WTC11 (cell line): ENCODE data around the gene NCS1. TPM values are rescaled to one million over a fixed set of nuclear protein-coding genes. Genes with fewer than 3 reads are reported as not detected.

Source experiments
- ATAC-seq: fragments of 200-7000 bp; cut with Tn5 transposase; 2 replicates; pipeline ENCODE4 v1.10.0; 2021; ENCODE audit warnings: mild to moderate bottlenecking, moderate library complexity
- CTCF ChIA-PET: fragments of 300-600 bp; sonication (Branson Sonifier 250); formaldehyde crosslinking; loops from one replicate; lab custom pipeline; 2021; ENCODE audit warnings: antibody characterized with exemption; lab: Charles Lee
- POLR2A ChIA-PET: fragments of 350-600 bp; sonication (Branson Sonifier 250); formaldehyde crosslinking; loops from one replicate; lab custom pipeline; 2021; ENCODE audit warnings: antibody characterized with exemption; lab: Charles Lee
- DNase-seq: peaks from one replicate; pipeline ENCODE4 v3.0.0; 2021; ENCODE audit warnings: low spot score
- H3K27ac Mint-ChIP-seq: 2 replicates; pipeline ENCODE4 v1.8.0; 2021; ENCODE audit warnings: mixed read lengths
- H3K27me3 Mint-ChIP-seq: 2 replicates; pipeline ENCODE4 v1.8.0; 2021; ENCODE audit warnings: low read depth, mild to moderate bottlenecking, moderate library complexity, mixed read lengths
- H3K36me3 Mint-ChIP-seq: 2 replicates; pipeline ENCODE4 v1.8.0; 2021; ENCODE audit warnings: mixed read lengths
- H3K4me1 Mint-ChIP-seq: 2 replicates; pipeline ENCODE4 v1.8.0; 2022; ENCODE audit warnings: mixed read lengths
- H3K4me3 Mint-ChIP-seq: 2 replicates; pipeline ENCODE4 v1.8.0; 2021; ENCODE audit warnings: mild to moderate bottlenecking, moderate library complexity, mixed read lengths
- H3K9me3 Mint-ChIP-seq: 2 replicates; pipeline ENCODE4 v1.8.0; 2021; ENCODE audit warnings: mixed read lengths
- ATF1 ChIP-seq: sonication (generic); formaldehyde crosslinking; IDR thresholded peaks from 2 replicates; pipeline ENCODE4 v1.8.1; 2023; ENCODE audit warnings: mild to moderate bottlenecking, moderate library complexity, missing genetic modification reagents
- ETV6 ChIP-seq: sonication (generic); formaldehyde crosslinking; IDR thresholded peaks from 2 replicates; pipeline ENCODE4 v1.8.1; 2022; ENCODE audit warnings: mild to moderate bottlenecking, missing genetic modification reagents
- GTF2I ChIP-seq: fragments of 250-450 bp; sonication (Bioruptor Pico); conservative IDR thresholded peaks from 2 replicates; pipeline ENCODE4 v1.4.0; 2021; ENCODE audit warnings: mild to moderate bottlenecking
- IRF2 ChIP-seq: sonication (generic); formaldehyde crosslinking; IDR thresholded peaks from 2 replicates; pipeline ENCODE4 v1.8.0; 2022; ENCODE audit warnings: low read depth, missing genetic modification reagents, borderline replicate concordance
- MYBL2 ChIP-seq: sonication (generic); formaldehyde crosslinking; IDR thresholded peaks from 2 replicates; pipeline ENCODE4 v1.8.1; 2023; ENCODE audit warnings: mild to moderate bottlenecking, moderate library complexity, missing genetic modification reagents
- NFATC4 ChIP-seq: fragments of 250-450 bp; sonication (Bioruptor Pico); IDR thresholded peaks from 2 replicates; pipeline ENCODE4 v1.9.0; 2021; ENCODE audit warnings: mild to moderate bottlenecking
- NR2C2 ChIP-seq: sonication (generic); formaldehyde crosslinking; IDR thresholded peaks from 2 replicates; pipeline ENCODE4 v1.8.0; 2022; ENCODE audit warnings: mild to moderate bottlenecking, missing genetic modification reagents
- SMAD4 ChIP-seq: sonication (generic); formaldehyde crosslinking; IDR thresholded peaks from 2 replicates; pipeline ENCODE4 v1.8.0; 2022; ENCODE audit warnings: mild to moderate bottlenecking, missing genetic modification reagents
- TCF7 ChIP-seq: sonication (generic); formaldehyde crosslinking; IDR thresholded peaks from 2 replicates; pipeline ENCODE4 v1.8.0; 2022; ENCODE audit warnings: mild to moderate bottlenecking, low read depth, missing genetic modification reagents, moderate library complexity
- TEAD1 ChIP-seq: sonication (generic); formaldehyde crosslinking; IDR thresholded peaks from 2 replicates; pipeline ENCODE4 v1.8.0; 2022; ENCODE audit warnings: mild to moderate bottlenecking, missing genetic modification reagents
- TP53 ChIP-seq: sonication (generic); formaldehyde crosslinking; IDR thresholded peaks from 2 replicates; pipeline ENCODE4 v1.8.1; 2023; ENCODE audit warnings: mild to moderate bottlenecking, missing genetic modification reagents
- ZBTB43 ChIP-seq: sonication (generic); formaldehyde crosslinking; IDR thresholded peaks from 2 replicates; pipeline ENCODE4 v1.8.1; 2023; ENCODE audit warnings: mild to moderate bottlenecking, missing genetic modification reagents
- ZNF232 ChIP-seq: sonication (generic); formaldehyde crosslinking; IDR thresholded peaks from 2 replicates; pipeline ENCODE4 v1.8.0; 2022; ENCODE audit warnings: mild to moderate bottlenecking, missing genetic modification reagents
- total RNA-seq: library from RNA; stranded (reverse); gene quantifications from 3 replicates; pipeline ENCODE4 v1.2.3, GENCODE V29; 2021
- TF ChIP-seq, protein P1 (sequence below): sonication (generic); formaldehyde crosslinking; IDR thresholded peaks from 2 replicates; pipeline ENCODE4 v1.8.0; 2023; ENCODE audit warnings: mild to moderate bottlenecking, missing genetic modification reagents
- TF ChIP-seq, protein P2 (sequence below): sonication (generic); formaldehyde crosslinking; IDR thresholded peaks from 2 replicates; pipeline ENCODE4 v1.8.0; 2022; ENCODE audit warnings: mild to moderate bottlenecking, missing genetic modification reagents
- TF ChIP-seq, protein P3 (sequence below): fragments of 250-450 bp; sonication (Bioruptor Pico); IDR thresholded peaks from 2 replicates; pipeline ENCODE4 v1.9.0; 2021; ENCODE audit warnings: mild to moderate bottlenecking, borderline replicate concordance

NCS1 gene
- total RNA-seq, 1 experiment from 2014 or later = 32.4 TPM

- TF ChIP-seq, protein P1, sequence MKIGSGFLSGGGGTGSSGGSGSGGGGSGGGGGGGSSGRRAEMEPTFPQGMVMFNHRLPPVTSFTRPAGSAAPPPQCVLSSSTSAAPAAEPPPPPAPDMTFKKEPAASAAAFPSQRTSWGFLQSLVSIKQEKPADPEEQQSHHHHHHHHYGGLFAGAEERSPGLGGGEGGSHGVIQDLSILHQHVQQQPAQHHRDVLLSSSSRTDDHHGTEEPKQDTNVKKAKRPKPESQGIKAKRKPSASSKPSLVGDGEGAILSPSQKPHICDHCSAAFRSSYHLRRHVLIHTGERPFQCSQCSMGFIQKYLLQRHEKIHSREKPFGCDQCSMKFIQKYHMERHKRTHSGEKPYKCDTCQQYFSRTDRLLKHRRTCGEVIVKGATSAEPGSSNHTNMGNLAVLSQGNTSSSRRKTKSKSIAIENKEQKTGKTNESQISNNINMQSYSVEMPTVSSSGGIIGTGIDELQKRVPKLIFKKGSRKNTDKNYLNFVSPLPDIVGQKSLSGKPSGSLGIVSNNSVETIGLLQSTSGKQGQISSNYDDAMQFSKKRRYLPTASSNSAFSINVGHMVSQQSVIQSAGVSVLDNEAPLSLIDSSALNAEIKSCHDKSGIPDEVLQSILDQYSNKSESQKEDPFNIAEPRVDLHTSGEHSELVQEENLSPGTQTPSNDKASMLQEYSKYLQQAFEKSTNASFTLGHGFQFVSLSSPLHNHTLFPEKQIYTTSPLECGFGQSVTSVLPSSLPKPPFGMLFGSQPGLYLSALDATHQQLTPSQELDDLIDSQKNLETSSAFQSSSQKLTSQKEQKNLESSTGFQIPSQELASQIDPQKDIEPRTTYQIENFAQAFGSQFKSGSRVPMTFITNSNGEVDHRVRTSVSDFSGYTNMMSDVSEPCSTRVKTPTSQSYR (CRISPR knock-in tag) = no peak
- TF ChIP-seq, protein P2, sequence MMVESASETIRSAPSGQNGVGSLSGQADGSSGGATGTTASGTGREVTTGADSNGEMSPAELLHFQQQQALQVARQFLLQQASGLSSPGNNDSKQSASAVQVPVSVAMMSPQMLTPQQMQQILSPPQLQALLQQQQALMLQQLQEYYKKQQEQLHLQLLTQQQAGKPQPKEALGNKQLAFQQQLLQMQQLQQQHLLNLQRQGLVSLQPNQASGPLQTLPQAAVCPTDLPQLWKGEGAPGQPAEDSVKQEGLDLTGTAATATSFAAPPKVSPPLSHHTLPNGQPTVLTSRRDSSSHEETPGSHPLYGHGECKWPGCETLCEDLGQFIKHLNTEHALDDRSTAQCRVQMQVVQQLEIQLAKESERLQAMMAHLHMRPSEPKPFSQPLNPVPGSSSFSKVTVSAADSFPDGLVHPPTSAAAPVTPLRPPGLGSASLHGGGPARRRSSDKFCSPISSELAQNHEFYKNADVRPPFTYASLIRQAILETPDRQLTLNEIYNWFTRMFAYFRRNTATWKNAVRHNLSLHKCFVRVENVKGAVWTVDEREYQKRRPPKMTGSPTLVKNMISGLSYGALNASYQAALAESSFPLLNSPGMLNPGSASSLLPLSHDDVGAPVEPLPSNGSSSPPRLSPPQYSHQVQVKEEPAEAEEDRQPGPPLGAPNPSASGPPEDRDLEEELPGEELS (CRISPR knock-in tag) = no peak
Measured at GRCh38 chr9:130175355-130175754, 3.2 kb downstream of the NCS1 start (continued).

DNA sequence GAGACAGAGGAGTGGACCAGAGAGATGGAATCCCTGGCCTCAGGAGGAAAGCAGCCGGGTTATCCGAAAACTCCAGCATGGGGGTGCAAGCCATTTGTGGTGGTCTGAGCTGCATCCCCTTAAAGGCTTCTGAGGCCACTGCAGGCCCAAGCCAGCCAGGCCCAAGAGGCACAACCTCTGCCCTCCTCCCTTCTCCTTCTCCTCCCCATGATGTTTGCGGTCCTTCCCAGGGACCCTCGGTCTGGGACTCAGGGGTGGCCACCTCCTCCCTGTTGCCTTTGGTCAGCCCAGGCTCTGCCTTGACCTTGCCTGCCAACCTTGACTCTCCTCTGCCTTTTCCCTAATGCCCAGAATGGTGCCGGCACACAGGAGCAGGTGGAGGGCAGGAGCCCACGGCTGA lies 4.6 kb downstream of the NCS1 start:
- H3K27me3 Mint-ChIP-seq = no peaks in the 10 kb centered on the region
- H3K27ac Mint-ChIP-seq = peak overlapping the region; percentile 49; the same call in 1 of the 2 replicates
- no peak for TF ChIP-seq ZBTB43
- no peak for TF ChIP-seq ETV6
- no peak for TF ChIP-seq GTF2I (CRISPR knock-in tag)
- no peak for TF ChIP-seq ATF1
- TF ChIP-seq TP53 (CRISPR knock-in tag) = no peak
- TF ChIP-seq IRF2 (CRISPR knock-in tag) = no peak
- no peak for TF ChIP-seq MYBL2 (CRISPR knock-in tag)
- TF ChIP-seq TCF7 (CRISPR knock-in tag) = no peak
- no peak for TF ChIP-seq NR2C2 (CRISPR knock-in tag)
- TF ChIP-seq ZNF232 (CRISPR knock-in tag) = no peak
- TF ChIP-seq SMAD4 (CRISPR knock-in tag) = no peak
- TF ChIP-seq, protein P3, sequence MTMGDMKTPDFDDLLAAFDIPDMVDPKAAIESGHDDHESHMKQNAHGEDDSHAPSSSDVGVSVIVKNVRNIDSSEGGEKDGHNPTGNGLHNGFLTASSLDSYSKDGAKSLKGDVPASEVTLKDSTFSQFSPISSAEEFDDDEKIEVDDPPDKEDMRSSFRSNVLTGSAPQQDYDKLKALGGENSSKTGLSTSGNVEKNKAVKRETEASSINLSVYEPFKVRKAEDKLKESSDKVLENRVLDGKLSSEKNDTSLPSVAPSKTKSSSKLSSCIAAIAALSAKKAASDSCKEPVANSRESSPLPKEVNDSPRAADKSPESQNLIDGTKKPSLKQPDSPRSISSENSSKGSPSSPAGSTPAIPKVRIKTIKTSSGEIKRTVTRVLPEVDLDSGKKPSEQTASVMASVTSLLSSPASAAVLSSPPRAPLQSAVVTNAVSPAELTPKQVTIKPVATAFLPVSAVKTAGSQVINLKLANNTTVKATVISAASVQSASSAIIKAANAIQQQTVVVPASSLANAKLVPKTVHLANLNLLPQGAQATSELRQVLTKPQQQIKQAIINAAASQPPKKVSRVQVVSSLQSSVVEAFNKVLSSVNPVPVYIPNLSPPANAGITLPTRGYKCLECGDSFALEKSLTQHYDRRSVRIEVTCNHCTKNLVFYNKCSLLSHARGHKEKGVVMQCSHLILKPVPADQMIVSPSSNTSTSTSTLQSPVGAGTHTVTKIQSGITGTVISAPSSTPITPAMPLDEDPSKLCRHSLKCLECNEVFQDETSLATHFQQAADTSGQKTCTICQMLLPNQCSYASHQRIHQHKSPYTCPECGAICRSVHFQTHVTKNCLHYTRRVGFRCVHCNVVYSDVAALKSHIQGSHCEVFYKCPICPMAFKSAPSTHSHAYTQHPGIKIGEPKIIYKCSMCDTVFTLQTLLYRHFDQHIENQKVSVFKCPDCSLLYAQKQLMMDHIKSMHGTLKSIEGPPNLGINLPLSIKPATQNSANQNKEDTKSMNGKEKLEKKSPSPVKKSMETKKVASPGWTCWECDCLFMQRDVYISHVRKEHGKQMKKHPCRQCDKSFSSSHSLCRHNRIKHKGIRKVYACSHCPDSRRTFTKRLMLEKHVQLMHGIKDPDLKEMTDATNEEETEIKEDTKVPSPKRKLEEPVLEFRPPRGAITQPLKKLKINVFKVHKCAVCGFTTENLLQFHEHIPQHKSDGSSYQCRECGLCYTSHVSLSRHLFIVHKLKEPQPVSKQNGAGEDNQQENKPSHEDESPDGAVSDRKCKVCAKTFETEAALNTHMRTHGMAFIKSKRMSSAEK = no peak
- TF ChIP-seq NFATC4 (CRISPR knock-in tag) = no peak
- TF ChIP-seq TEAD1 (CRISPR knock-in tag) = no peak
- no peak for DNase-seq
- peaks cover 15% of the 10 kb centered on the region for H3K4me1 Mint-ChIP-seq
- no peaks in the 10 kb centered on the region for H3K9me3 Mint-ChIP-seq
- ChIA-PET POLR2A (no interaction called here), CTCF (no interaction called here)
- no peak for ATAC-seq
- H3K4me3 Mint-ChIP-seq = no peak overlapping the region
- H3K36me3 Mint-ChIP-seq = no peaks in the 10 kb centered on the region
